PC-3 (cell line): ENCODE data around the gene NCAPH2. TPM values are rescaled to one million over a fixed set of nuclear protein-coding genes. Genes with fewer than 3 reads are reported as not detected.

ENCODE experiments used
- ATAC-seq: fragments of 200-7000 bp; cut with Tn5 transposase; 2 replicates; pipeline ENCODE4 v1.9.1; 2020; ENCODE audit warnings: mild to moderate bottlenecking, moderate library complexity
- BruUV-seq: library from RNA; stranded (reverse); fragments of 400-500 nt; replicated peaks from 2 replicates; lab custom pipeline; 2021; lab: Mats Ljungman, UMichigan
- CTCF ChIA-PET: fragments of 300-600 bp; sonication (Branson Sonifier 250); formaldehyde crosslinking; loops from one replicate; lab custom pipeline; 2022; ENCODE audit warnings: antibody characterized with exemption; lab: Charles Lee
- POLR2A ChIA-PET: fragments of 300-600 bp; sonication (Branson Sonifier 250); formaldehyde crosslinking; loops from one replicate; lab custom pipeline; 2022; ENCODE audit warnings: antibody characterized with exemption; ENCODE audit not compliant: unreplicated experiment; lab: Charles Lee
- DNase-seq: peaks from one replicate; pipeline ENCODE4 v3.0.0-alpha.2; 2015
- H2AFZ ChIP-seq: fragments of 300-600 bp; sonication (generic); 2 replicates; pipeline ENCODE4 v1.6.0; 2016; ENCODE audit warnings: antibody characterized with exemption, low read length
- H3F3A ChIP-seq: fragments of 300-600 bp; sonication (generic); one replicate; pipeline ENCODE4 v1.6.0; 2017; ENCODE audit warnings: antibody characterized with exemption, low read length, control low read depth, mild to moderate bottlenecking; ENCODE audit not compliant: unreplicated experiment
- H3K27ac ChIP-seq: fragments of 300-600 bp; sonication (generic); 2 replicates; pipeline ENCODE4 v1.5.1; 2016; ENCODE audit warnings: mild to moderate bottlenecking, low read length
- H3K27me3 ChIP-seq: fragments of 300-600 bp; sonication (generic); 2 replicates; pipeline ENCODE4 v1.6.1; 2016; ENCODE audit warnings: low read length, mixed read lengths
- H3K36me3 ChIP-seq: fragments of 300-600 bp; sonication (generic); 2 replicates; pipeline ENCODE4 v1.6.1; 2016; ENCODE audit warnings: low read depth, mixed run types, low read length, mixed read lengths
- H3K4me1 ChIP-seq: fragments of 300-600 bp; sonication (generic); 2 replicates; pipeline ENCODE4 v1.5.1; 2016; ENCODE audit warnings: low read length; ENCODE audit not compliant: insufficient read depth
- H3K4me2 ChIP-seq: fragments of 300-600 bp; sonication (generic); 2 replicates; pipeline ENCODE4 v1.6.0; 2016; ENCODE audit warnings: low read length
- H3K4me3 ChIP-seq: fragments of 300-600 bp; sonication (generic); 2 replicates; pipeline ENCODE4 v1.5.1; 2016; ENCODE audit warnings: mild to moderate bottlenecking, low read length, mixed read lengths
- H3K79me2 ChIP-seq: fragments of 300-600 bp; sonication (generic); 2 replicates; pipeline ENCODE4 v1.6.1; 2017; ENCODE audit warnings: low read length, mixed read lengths
- H3K9ac ChIP-seq: fragments of 300-600 bp; sonication (generic); 2 replicates; pipeline ENCODE4 v1.6.0; 2016; ENCODE audit warnings: mild to moderate bottlenecking, low read length
- H3K9me2 ChIP-seq: fragments of 300-600 bp; sonication (generic); replicated peaks from 2 replicates; pipeline ENCODE4 v1.6.1; 2016; ENCODE audit warnings: mixed run types, low read length, mixed read lengths
- H3K9me3 ChIP-seq: fragments of 300-600 bp; sonication (generic); 2 replicates; pipeline ENCODE4 v1.6.1; 2016; ENCODE audit warnings: low read length, mixed read lengths
- H4K20me1 ChIP-seq: fragments of 300-600 bp; sonication (generic); 2 replicates; pipeline ENCODE4 v1.6.1; 2016; ENCODE audit warnings: low read length, mixed read lengths
- CTCF ChIP-seq: fragments of 300-600 bp; sonication (generic); conservative IDR thresholded peaks from 2 replicates; pipeline ENCODE4 v1.5.1; 2017; ENCODE audit warnings: antibody characterized with exemption, low read depth, mild to moderate bottlenecking, low read length
- EZH2 ChIP-seq: fragments of 300-600 bp; sonication (generic); IDR thresholded peaks from one replicate; pipeline ENCODE4 v1.6.1; 2017; ENCODE audit warnings: antibody characterized with exemption, mild to moderate bottlenecking, low read length; ENCODE audit not compliant: unreplicated experiment
- EZH2phosphoT487 ChIP-seq: fragments of 300-600 bp; sonication (generic); IDR thresholded peaks from 2 replicates; pipeline ENCODE4 v1.6.1; 2018; ENCODE audit warnings: mild to moderate bottlenecking, antibody characterized with exemption, low read length, borderline replicate concordance
- intact Hi-C: fragments of 100-400 bp; cut with micrococcal nuclease; formaldehyde crosslinking; loops from 2 replicates; pipeline ENCODE4 v1.9.0; 2023
- total RNA-seq: library from RNA; depleted of rRNA; stranded (reverse); fragments of >200 nt; gene quantifications from 2 replicates; pipeline ENCODE4 v1.2.3, GENCODE V29; 2014

NCAPH2 gene
- total RNA-seq, 1 experiment from 2014 or later, result 75.4 TPM

DNA sequence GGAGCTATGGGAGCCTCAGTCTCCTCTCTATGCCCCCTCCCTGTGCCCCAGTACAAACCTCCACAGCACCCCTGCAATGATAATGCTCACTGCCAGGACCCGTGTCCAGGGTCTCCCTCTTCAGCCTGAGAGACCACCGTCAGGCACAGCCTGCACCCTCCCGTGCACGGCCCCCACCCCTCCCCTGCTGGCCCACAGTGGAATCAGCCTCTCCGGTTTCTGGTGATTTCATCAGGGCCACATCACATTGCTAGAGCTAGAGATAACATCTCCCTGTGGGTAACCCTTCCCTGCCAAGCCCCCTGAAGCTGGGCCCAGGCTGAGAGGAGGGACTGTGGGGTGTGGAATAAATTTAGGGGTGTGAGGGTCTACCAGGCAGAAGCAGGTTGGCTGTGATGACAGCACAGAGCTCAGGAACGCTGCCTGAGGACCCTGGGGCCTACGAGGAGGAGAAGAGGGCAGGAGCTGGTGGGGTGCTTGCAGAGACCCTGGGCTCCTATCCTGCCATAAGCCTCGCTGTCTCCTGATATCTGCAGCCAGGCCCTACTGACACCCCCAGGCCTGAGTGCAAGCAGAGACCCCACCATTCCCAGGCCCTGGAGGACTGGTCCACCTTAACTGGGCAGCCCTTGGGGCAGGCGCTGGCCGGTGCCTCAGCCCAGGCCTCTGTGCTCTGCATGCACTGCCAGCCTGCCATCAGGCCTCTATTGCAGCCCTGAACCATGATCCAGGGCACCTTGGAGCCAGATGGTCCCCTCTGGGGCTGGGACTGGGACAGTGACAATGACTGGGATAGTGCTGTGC lies 37.7 kb downstream of the NCAPH2 start, which contains the start of gene KLHDC7B:
TSS of gene KLHDC7B (plus strand) at position 378 of the 804 bp plus-strand sequence. CDS start at position 723, 345 bp downstream.
- no peak within 1 kb of the TSS for H2AFZ ChIP-seq
- peaks cover 5% of the 10 kb centered on the region for H3K4me1 ChIP-seq
- ChIA-PET POLR2A (no interaction called here), CTCF (no interaction called here)
- H3K9me2 ChIP-seq, result no peaks in the 10 kb centered on the region
- no peak within 1 kb of the TSS for H3K4me3 ChIP-seq
- no peaks in the 10 kb centered on the region for H4K20me1 ChIP-seq
- intact Hi-C loops, result no loop called here
- ATAC-seq, result no peak
- no peaks in the 10 kb centered on the region for H3K36me3 ChIP-seq
- H3K27ac ChIP-seq, result no peak within 1 kb of the TSS
- H3K4me2 ChIP-seq, result no peak within 1 kb of the TSS
- TF ChIP-seq EZH2 (no peak), CTCF (no peak), EZH2phosphoT487 (no peak)
- no peaks in the 10 kb centered on the region for H3K79me2 ChIP-seq
- H3F3A ChIP-seq, result no peaks in the 10 kb centered on the region
- H3K9me3 ChIP-seq, result no peaks in the 10 kb centered on the region
- TSS peak; percentile 39 for BruUV-seq
- H3K9ac ChIP-seq, result no peak within 1 kb of the TSS
- DNase-seq, result no peak
- H3K27me3 ChIP-seq, result no peaks in the 10 kb centered on the region

DNA sequence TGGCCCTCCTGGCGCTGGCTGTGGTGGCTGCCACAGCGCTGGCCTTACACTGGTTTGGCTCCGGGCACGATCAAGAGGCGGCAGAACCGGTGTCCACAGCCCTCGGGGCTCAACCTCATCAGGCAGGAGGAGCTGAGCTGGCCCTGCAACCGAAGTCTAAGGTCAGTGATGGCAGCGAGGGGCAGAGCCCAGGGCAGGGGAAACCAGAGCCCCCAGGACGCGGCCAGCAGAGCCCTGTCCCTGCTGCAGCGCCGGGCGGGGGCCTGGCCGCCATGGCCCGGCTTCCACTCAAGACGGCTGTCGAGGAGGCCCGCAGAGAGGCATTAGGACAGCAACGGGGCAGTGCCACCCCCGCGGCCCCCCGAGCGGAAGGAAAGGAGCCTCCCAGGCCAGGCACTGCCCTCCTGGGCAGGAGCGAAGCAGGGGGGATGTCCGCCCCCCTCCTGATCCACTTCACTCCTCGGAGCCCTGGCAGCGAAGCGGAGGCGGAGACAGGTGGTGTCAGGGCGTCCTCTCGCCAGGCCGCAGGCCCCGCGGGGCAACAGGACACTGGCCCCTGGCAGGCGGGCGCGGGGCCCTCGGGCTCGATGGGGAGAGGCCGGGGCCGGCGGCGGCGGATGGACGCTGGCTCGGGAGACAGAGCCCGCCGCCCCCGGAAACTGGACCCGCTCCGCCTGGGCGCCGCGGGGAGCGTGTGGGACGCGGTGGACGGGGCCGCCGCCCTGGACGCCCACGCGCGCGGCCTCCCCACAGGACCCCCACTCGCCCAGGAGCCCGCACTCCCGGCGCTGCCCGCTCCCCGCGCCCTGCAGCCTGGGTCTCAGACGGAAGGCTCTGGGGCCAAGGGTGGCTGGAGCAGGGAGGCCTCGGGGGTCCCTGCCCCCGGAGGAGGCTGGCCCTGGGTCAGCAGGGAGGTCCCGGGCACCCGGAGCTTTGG lies 38.6 kb downstream of the NCAPH2 start:
- H3K9me2 ChIP-seq, result no peaks in the 10 kb centered on the region
- intact Hi-C loops, result no loop called here
- no peak overlapping the region for H3K9ac ChIP-seq
- ChIA-PET POLR2A (no interaction called here), CTCF (no interaction called here)
- no peak overlapping the region for H3K4me3 ChIP-seq
- no TSS peak for BruUV-seq
- no peaks in the 10 kb centered on the region for H3K27me3 ChIP-seq
- no peak overlapping the region for H3K27ac ChIP-seq
- no peak for TF ChIP-seq EZH2phosphoT487
- no peak for TF ChIP-seq CTCF
- TF ChIP-seq EZH2, result no peak
- no peak overlapping the region for H3K4me2 ChIP-seq
- H3K36me3 ChIP-seq, result no peaks in the 10 kb centered on the region
- no peaks in the 10 kb centered on the region for H3F3A ChIP-seq
- no peaks in the 10 kb centered on the region for H3K4me1 ChIP-seq
- H3K79me2 ChIP-seq, result no peaks in the 10 kb centered on the region
- no peaks in the 10 kb centered on the region for H4K20me1 ChIP-seq
- H2AFZ ChIP-seq, result no peak overlapping the region
- no peaks in the 10 kb centered on the region for H3K9me3 ChIP-seq
- DNase-seq (no peak), ATAC-seq (no peak)
